ENCODE data around the gene ZIC2. TPM values are rescaled to one million over a fixed set of nuclear protein-coding genes. Genes with fewer than 3 reads are reported as not detected.

ZIC2 gene
- total RNA-seq, 1 experiment from 2014 or later = 3.5 TPM

- no peak overlapping the region for H3K27ac Mint-ChIP-seq (ENCODE audit: unreplicated experiment)
- intact Hi-C loops (cut with micrococcal nuclease; ENCODE audit: unreplicated experiment) = loop anchor here (10.0 kb wide), 1 partner anchor 320 kb away; no protein-coding TSS in a partner anchor
- no peaks in the 10 kb centered on the region for H3K4me1 Mint-ChIP-seq (ENCODE audit: low read depth, unreplicated experiment)
- no peak for DNase-seq
- H3K27me3 Mint-ChIP-seq (ENCODE audit: unreplicated experiment) = no peaks in the 10 kb centered on the region
- no TSS peak for BruUV-seq (replicated peaks)
- TF ChIP-seq, protein P1, sequence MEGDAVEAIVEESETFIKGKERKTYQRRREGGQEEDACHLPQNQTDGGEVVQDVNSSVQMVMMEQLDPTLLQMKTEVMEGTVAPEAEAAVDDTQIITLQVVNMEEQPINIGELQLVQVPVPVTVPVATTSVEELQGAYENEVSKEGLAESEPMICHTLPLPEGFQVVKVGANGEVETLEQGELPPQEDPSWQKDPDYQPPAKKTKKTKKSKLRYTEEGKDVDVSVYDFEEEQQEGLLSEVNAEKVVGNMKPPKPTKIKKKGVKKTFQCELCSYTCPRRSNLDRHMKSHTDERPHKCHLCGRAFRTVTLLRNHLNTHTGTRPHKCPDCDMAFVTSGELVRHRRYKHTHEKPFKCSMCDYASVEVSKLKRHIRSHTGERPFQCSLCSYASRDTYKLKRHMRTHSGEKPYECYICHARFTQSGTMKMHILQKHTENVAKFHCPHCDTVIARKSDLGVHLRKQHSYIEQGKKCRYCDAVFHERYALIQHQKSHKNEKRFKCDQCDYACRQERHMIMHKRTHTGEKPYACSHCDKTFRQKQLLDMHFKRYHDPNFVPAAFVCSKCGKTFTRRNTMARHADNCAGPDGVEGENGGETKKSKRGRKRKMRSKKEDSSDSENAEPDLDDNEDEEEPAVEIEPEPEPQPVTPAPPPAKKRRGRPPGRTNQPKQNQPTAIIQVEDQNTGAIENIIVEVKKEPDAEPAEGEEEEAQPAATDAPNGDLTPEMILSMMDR (IDR thresholded peaks at IDR 0.05; ENCODE audit: unreplicated experiment) = no peak
- no peaks in the 10 kb centered on the region for H3K36me3 Mint-ChIP-seq (ENCODE audit: insufficient read depth, unreplicated experiment)
- CTCF ChIA-PET = no interaction called here
- no peak overlapping the region for H3K4me3 Mint-ChIP-seq (ENCODE audit: low read depth, unreplicated experiment)
- no peaks in the 10 kb centered on the region for H3K9me3 Mint-ChIP-seq (ENCODE audit: low read depth, unreplicated experiment)
Observed at GRCh38 chr13:99974296-99974938, 7.2 kb upstream of the ZIC2 start.

GRCh38 chr13:99974939-99975561 is 6.5 kb upstream of the ZIC2 start:
- intact Hi-C loops (cut with micrococcal nuclease; ENCODE audit: unreplicated experiment) = loop anchor here (10.0 kb wide), 1 partner anchor 320 kb away; no protein-coding TSS in a partner anchor
- BruUV-seq (replicated peaks) = no TSS peak
- DNase-seq = no peak
- TF ChIP-seq, protein P1 (IDR thresholded peaks at IDR 0.05; ENCODE audit: unreplicated experiment) = no peak
- H3K27ac Mint-ChIP-seq (ENCODE audit: unreplicated experiment) = no peak overlapping the region
- no peaks in the 10 kb centered on the region for H3K36me3 Mint-ChIP-seq (ENCODE audit: insufficient read depth, unreplicated experiment)
- H3K27me3 Mint-ChIP-seq (ENCODE audit: unreplicated experiment) = no peaks in the 10 kb centered on the region
- H3K4me1 Mint-ChIP-seq (ENCODE audit: low read depth, unreplicated experiment) = no peaks in the 10 kb centered on the region
- CTCF ChIA-PET = no interaction called here
- H3K4me3 Mint-ChIP-seq (ENCODE audit: low read depth, unreplicated experiment) = no peak overlapping the region
- no peaks in the 10 kb centered on the region for H3K9me3 Mint-ChIP-seq (ENCODE audit: low read depth, unreplicated experiment)

DNA sequence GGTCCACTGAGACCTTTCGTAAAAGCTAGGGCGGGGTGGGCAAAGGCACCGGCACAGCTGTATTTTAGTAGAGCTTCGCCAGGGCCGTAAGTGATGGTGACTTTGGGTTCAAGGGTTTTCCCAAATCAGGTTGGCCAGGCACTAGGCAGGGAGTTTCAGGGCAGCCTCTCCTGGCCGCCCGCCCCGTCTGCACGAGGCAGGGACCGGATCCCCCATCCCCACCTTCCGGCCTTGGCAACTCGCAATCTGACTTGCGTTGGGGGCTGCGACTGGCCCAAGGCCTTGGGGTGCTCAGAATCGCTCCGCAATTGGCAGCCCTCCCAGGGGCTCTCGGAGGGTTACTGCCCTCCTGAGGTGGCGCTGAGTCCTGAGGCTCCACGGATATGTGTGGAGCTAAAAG is 6.0 kb upstream of the ZIC2 start:
- no peaks in the 10 kb centered on the region for H3K36me3 Mint-ChIP-seq (ENCODE audit: insufficient read depth, unreplicated experiment)
- TF ChIP-seq, protein P1 (IDR thresholded peaks at IDR 0.05; ENCODE audit: unreplicated experiment) = no peak
- no peak overlapping the region for H3K27ac Mint-ChIP-seq (ENCODE audit: unreplicated experiment)
- no peaks in the 10 kb centered on the region for H3K4me1 Mint-ChIP-seq (ENCODE audit: low read depth, unreplicated experiment)
- intact Hi-C loops (cut with micrococcal nuclease; ENCODE audit: unreplicated experiment) = loop anchor here (10.0 kb wide), 1 partner anchor 321 kb away; no protein-coding TSS in a partner anchor
- no peaks in the 10 kb centered on the region for H3K27me3 Mint-ChIP-seq (ENCODE audit: unreplicated experiment)
- no peaks in the 10 kb centered on the region for H3K9me3 Mint-ChIP-seq (ENCODE audit: low read depth, unreplicated experiment)
- DNase-seq = no peak
- no TSS peak for BruUV-seq (replicated peaks)
- CTCF ChIA-PET = no interaction called here
- H3K4me3 Mint-ChIP-seq (ENCODE audit: low read depth, unreplicated experiment) = no peak overlapping the region

DNA sequence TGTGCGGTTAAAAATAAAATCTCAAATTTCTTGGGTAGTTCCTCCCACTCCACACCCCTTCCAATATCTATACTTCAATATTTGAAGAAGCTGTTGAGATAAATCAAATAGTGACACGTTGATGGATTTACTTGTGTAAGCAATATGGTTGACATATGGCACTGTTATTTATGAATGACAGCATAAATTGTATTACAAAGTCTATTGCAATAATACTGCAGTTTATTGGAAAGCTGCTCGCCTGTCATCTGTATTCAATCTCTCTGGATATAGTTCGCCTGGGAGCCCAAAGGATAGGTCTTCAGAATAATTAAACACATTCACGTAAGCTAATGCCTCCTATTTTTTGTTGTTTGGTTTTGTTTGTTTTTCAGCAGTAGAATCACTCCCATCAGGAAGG is 5.0 kb upstream of the ZIC2 start:
- no peak overlapping the region for H3K4me3 Mint-ChIP-seq (ENCODE audit: low read depth, unreplicated experiment)
- BruUV-seq (replicated peaks) = no TSS peak

More for the DNA sequence above, 5.0 kb upstream of the ZIC2 start:
- H3K36me3 Mint-ChIP-seq (ENCODE audit: insufficient read depth, unreplicated experiment) = no peaks in the 10 kb centered on the region
- no peak overlapping the region for H3K27ac Mint-ChIP-seq (ENCODE audit: unreplicated experiment)
- no peak for DNase-seq
- H3K27me3 Mint-ChIP-seq (ENCODE audit: unreplicated experiment) = no peaks in the 10 kb centered on the region
- TF ChIP-seq, protein P1 (IDR thresholded peaks at IDR 0.05; ENCODE audit: unreplicated experiment) = no peak
- H3K4me1 Mint-ChIP-seq (ENCODE audit: low read depth, unreplicated experiment) = no peaks in the 10 kb centered on the region
- intact Hi-C loops (cut with micrococcal nuclease; ENCODE audit: unreplicated experiment) = loop anchor here (10.0 kb wide), 1 partner anchor 322 kb away; no protein-coding TSS in a partner anchor
- H3K9me3 Mint-ChIP-seq (ENCODE audit: low read depth, unreplicated experiment) = no peaks in the 10 kb centered on the region
- CTCF ChIA-PET = no interaction called here
